Tibial artery (tissue), 4 donors: ENCODE results near the gene PHLDB2.

Source experiments
- DNase-seq, 2 donors: peaks; one replicate each; pipeline ENCODE4 v3.0.0-alpha.2; 2019
- H3K27ac ChIP-seq, 2 donors: fragments of 200-600 bp; sonication (generic) in 1 of 2; 1 replicate in 1 of 2; 2 replicates in 1 of 2; pipeline ENCODE4 v1.5.1; 2018 to 2019; ENCODE audit warnings: mild to moderate bottlenecking in 1 of 2
- H3K27me3 ChIP-seq, 2 donors: fragments of 200-600 bp; sonication (generic) in 1 of 2; one replicate each; pipeline versions ENCODE4 v1.5.1 to v1.6.0; 2016 to 2019
- H3K36me3 ChIP-seq, 3 donors: fragments of 200-600 bp; sonication (generic) in 2 of 3; one replicate each; pipeline ENCODE4 v1.5.1; 2016 to 2019; ENCODE audit warnings: mild to moderate bottlenecking in 2 of 3
- H3K4me1 ChIP-seq, 4 donors: fragments of 200-600 bp; sonication (generic) in 2 of 4; 1 replicate in 3 of 4; 2 replicates in 1 of 4; pipeline ENCODE4 v1.5.1; 2016 to 2019
- H3K4me3 ChIP-seq, 2 donors: fragments of 200-600 bp; sonication (generic) in 1 of 2; 1 replicate in 1 of 2; 2 replicates in 1 of 2; pipeline ENCODE4 v1.5.1; 2018 to 2019; ENCODE audit warnings: mild to moderate bottlenecking in 2 of 2
- H3K9me3 ChIP-seq, 3 donors: fragments of 200-600 bp; sonication (generic) in 1 of 3; one replicate each; pipeline ENCODE4 v1.5.1; 2016 to 2019
- intact Hi-C: fragments of 100-400 bp; cut with DNase I; formaldehyde crosslinking; loops from one replicate; pipeline ENCODE4 v1.15.0; 2023; ENCODE audit warnings: low total_unique reads
- TF ChIP-seq, protein P1 (sequence below), 2 experiments: fragments of 200-600 bp in 1 of 2; fragments of 450-650 bp in 1 of 2; IDR thresholded peaks; one replicate each; pipeline ENCODE4 v1.5.1; 2017 to 2019; ENCODE audit warnings: antibody characterized with exemption in 2 of 2, mild to moderate bottlenecking in 1 of 2, moderate library complexity in 1 of 2

PHLDB2 gene

GRCh38 chr3:111870620-111871019, 11.6 kb downstream of the PHLDB2 start:
- Histone ChIP-seq H3K27ac (peak overlapping the region; percentile 98 to 99), H3K4me1 (peaks cover 0 to 98% (median 67%) of the 10 kb centered on the region in 4 donors), H3K4me3 (no peak overlapping the region), H3K9me3 (no peaks in the 10 kb centered on the region), H3K36me3 (no peaks in the 10 kb centered on the region), H3K27me3 (no peaks in the 10 kb centered on the region)
- TF ChIP-seq, protein P1, sequence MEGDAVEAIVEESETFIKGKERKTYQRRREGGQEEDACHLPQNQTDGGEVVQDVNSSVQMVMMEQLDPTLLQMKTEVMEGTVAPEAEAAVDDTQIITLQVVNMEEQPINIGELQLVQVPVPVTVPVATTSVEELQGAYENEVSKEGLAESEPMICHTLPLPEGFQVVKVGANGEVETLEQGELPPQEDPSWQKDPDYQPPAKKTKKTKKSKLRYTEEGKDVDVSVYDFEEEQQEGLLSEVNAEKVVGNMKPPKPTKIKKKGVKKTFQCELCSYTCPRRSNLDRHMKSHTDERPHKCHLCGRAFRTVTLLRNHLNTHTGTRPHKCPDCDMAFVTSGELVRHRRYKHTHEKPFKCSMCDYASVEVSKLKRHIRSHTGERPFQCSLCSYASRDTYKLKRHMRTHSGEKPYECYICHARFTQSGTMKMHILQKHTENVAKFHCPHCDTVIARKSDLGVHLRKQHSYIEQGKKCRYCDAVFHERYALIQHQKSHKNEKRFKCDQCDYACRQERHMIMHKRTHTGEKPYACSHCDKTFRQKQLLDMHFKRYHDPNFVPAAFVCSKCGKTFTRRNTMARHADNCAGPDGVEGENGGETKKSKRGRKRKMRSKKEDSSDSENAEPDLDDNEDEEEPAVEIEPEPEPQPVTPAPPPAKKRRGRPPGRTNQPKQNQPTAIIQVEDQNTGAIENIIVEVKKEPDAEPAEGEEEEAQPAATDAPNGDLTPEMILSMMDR (IDR thresholded peaks at IDR 0.05) = no peak
- intact Hi-C loops = no loop called here
- DNase-seq = no peak

DNA sequence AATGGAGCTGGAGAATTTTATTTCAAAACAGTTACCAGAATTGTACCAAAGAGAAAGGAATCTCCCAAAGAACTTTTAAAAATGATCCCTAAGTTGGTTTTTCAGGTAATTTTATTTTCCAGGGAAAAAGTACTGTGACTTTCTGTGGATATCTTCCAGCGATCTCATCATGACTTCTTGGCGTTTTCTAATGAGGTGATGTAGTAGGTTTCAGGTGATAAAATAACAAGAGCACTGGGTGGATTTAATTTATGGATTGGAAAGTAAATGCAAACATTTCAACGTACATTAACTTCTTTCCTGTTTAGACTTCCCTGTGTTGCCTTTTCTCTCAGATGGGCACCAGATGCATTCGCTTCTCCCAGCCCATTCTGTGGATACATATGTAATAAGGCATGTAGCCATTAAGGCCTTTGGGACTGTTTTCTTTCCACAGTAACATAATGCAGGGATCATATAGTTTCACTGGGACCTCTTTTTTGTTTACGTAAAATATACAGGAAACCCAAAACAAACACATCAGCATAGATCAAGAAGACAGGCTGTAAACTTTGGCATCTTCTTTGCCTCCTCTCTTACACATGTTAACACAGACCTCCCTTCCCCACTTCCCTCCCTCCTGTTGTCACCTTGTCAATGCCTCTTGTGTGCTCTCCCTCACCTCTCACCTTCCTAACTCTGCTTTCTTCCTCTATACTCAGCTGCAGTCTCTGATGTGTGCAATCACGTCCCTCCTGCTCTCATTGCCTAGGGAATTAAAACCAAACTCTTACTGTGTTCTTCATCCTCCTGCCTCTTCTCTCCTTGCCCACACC, 13.0 kb downstream of the PHLDB2 start:
- no peaks in the 10 kb centered on the region for H3K36me3 ChIP-seq
- H3K27ac ChIP-seq = peak overlapping the region; percentile 34 to 47
- H3K27me3 ChIP-seq = no peaks in the 10 kb centered on the region
- TF ChIP-seq, protein P1 (IDR thresholded peaks at IDR 0.05) = no peak
- no peaks in the 10 kb centered on the region for H3K9me3 ChIP-seq
- intact Hi-C loops = no loop called here
- H3K4me3 ChIP-seq = no peak overlapping the region
- peaks cover 0 to 89% (median 57%) of the 10 kb centered on the region in 4 donors for H3K4me1 ChIP-seq
- no peak for DNase-seq

- H3K27me3 ChIP-seq = no peaks in the 10 kb centered on the region
- H3K4me1 ChIP-seq = peaks cover 0 to 80% (median 52%) of the 10 kb centered on the region in 4 donors
- peak overlapping the region; percentile 34 to 47 for H3K27ac ChIP-seq
- no peaks in the 10 kb centered on the region for H3K9me3 ChIP-seq
- intact Hi-C loops = no loop called here
- TF ChIP-seq, protein P1 (IDR thresholded peaks at IDR 0.05) = no peak
- H3K4me3 ChIP-seq = no peak overlapping the region
- no peaks in the 10 kb centered on the region for H3K36me3 ChIP-seq
- no peak for DNase-seq
These were observed 13.9 kb downstream of the PHLDB2 start for GRCh38 chr3:111872979-111873378.

DNA sequence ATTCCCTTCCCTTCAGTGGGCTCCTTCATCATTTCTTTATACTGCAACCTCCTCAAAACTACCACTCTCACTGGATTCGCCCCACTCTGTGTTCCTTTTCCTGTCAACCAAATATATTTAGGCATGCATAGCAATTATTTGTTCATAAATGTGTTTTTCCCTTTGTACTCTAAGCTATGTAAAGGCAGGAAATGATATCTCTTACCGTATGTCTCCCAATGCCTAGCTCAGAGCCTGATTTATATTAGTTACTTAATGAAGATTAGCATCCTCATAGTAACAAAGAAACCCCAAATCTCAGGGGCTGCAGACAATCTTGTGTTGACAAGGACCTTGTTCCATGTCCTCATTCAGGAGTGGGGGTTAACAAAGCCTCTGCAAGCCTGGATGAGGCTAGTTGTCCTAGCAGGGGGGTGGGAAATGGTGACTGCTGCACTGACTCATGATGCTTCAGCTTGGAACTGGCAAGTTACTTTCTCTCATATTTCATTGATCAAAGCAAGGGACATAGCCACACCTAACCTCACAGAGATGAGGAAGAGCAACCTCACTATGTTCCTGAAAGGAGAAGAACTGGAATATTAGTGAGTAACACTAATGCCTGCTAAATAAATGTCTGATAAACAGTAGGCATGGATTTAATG, 15.2 kb downstream of the PHLDB2 start:
- H3K4me1 ChIP-seq = peaks cover 0 to 71% (median 40%) of the 10 kb centered on the region in 4 donors
- no peaks in the 10 kb centered on the region for H3K36me3 ChIP-seq
- TF ChIP-seq, protein P1 (IDR thresholded peaks at IDR 0.05) = no peak
- DNase-seq = no peak
- no peaks in the 10 kb centered on the region for H3K9me3 ChIP-seq
- H3K27ac ChIP-seq = peak overlapping the region; percentile 34 to 47
- no peak overlapping the region for H3K4me3 ChIP-seq
- intact Hi-C loops = no loop called here
- no peaks in the 10 kb centered on the region for H3K27me3 ChIP-seq

GRCh38 chr3:111881480-111881879, 22.4 kb downstream of the PHLDB2 start:
- Histone ChIP-seq H3K9me3 (peaks cover 0 to 14% (median 0%) of the 10 kb centered on the region in 3 donors), H3K27me3 (no peaks in the 10 kb centered on the region), H3K36me3 (peaks cover 13 to 24% (median 14%) of the 10 kb centered on the region in 3 donors), H3K4me3 (no peak overlapping the region), H3K27ac (no peak overlapping the region), H3K4me1 (peaks cover 0 to 71% (median 12%) of the 10 kb centered on the region in 4 donors)
- intact Hi-C loops = no loop called here
- TF ChIP-seq, protein P1 (IDR thresholded peaks at IDR 0.05) = no peak
- no peak for DNase-seq
